ENCODE data around the gene SHC1. TPM values are rescaled to one million over a fixed set of nuclear protein-coding genes. Genes with fewer than 3 reads are reported as not detected.

SHC1 gene
- total and polyA plus RNA-seq, 2 donors = 61.2 to 110 TPM

DNA sequence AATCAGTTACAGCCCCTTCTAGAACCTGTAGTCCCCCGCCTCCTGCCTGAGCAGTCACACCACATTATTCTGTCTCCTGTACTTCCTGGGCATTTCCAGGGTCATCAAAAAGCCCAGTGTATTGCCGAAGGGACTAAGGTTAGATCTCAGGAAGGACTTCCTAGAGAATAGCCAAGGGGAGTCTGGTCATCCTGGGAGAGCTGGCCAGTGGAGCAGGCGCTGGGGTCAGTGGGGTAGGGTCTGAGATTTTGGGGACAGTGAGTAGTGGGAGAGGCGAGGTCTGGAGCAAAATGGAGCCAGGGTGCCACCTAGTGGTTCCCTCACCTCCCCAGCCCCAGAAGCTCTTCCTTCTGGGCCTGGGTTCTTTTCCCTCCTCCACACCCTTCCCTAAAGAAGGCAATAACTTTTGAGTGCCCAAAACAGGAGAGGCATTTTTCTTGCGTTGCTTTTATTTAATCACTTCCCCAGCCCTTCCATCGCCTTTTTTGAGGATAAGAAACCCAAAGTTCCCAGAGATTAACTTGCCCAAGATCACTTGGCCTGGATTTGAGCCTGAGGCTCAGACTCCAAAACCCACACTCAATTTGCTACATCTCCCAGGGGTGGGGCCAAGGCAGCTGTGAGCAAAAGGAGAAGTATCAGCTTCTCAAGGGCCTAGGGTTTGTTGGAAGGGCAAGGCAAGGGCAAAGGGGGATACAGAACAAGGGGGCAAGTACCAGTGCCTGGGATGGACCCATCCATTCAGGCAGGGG, 26.7 kb downstream of the SHC1 start:
- 41% methylated on average over 6 of the region's 6 CpGs for WGBS

GRCh38 chr1:154941333-154942013, 29.1 kb downstream of the SHC1 start:
- no peaks in the 10 kb centered on the region for H3K36me3 ChIP-seq (ENCODE audit: insufficient read depth)
- 65% methylated on average over 5 of the region's 5 CpGs for WGBS
- H3K27ac ChIP-seq (ENCODE audit: low read depth) = peak overlapping the region; percentile 60
- H3K4me1 ChIP-seq (ENCODE audit: insufficient read depth) = no peaks in the 10 kb centered on the region
- no peak overlapping the region for H3K4me3 ChIP-seq (ENCODE audit: low read depth, low read length)
- DNase-seq (ENCODE audit: extremely low spot score) = no peak

More for the DNA sequence above, 26.7 kb downstream of the SHC1 start:
- Histone ChIP-seq H3K36me3 (ENCODE audit: insufficient read depth) (no peaks in the 10 kb centered on the region), H3K4me1 (ENCODE audit: insufficient read depth) (no peaks in the 10 kb centered on the region), H3K27ac (ENCODE audit: low read depth) (no peak overlapping the region), H3K4me3 (ENCODE audit: low read depth, low read length) (no peak overlapping the region)
- DNase-seq (ENCODE audit: extremely low spot score) = no peak

- Histone ChIP-seq H3K27ac (ENCODE audit: low read depth) (peak overlapping the region; percentile 26), H3K4me3 (ENCODE audit: low read depth, low read length) (no peak overlapping the region), H3K4me1 (ENCODE audit: insufficient read depth) (no peaks in the 10 kb centered on the region), H3K36me3 (ENCODE audit: insufficient read depth) (no peaks in the 10 kb centered on the region)
- no peak for DNase-seq (ENCODE audit: extremely low spot score)
- 72% methylated on average over 8 of the region's 8 CpGs for WGBS
Observed at GRCh38 chr1:154940651-154941194, 29.8 kb downstream of the SHC1 start.

GRCh38 chr1:154940213-154940560, 30.4 kb downstream of the SHC1 start:
- no peak for DNase-seq (ENCODE audit: extremely low spot score)
- 91% methylated on average over 1 of the region's 1 CpG for whole genome bisulfite sequencing
- Histone ChIP-seq H3K4me1 (ENCODE audit: insufficient read depth) (no peaks in the 10 kb centered on the region), H3K36me3 (ENCODE audit: insufficient read depth) (no peaks in the 10 kb centered on the region), H3K4me3 (ENCODE audit: low read depth, low read length) (no peak overlapping the region), H3K27ac (ENCODE audit: low read depth) (no peak overlapping the region)

DNA sequence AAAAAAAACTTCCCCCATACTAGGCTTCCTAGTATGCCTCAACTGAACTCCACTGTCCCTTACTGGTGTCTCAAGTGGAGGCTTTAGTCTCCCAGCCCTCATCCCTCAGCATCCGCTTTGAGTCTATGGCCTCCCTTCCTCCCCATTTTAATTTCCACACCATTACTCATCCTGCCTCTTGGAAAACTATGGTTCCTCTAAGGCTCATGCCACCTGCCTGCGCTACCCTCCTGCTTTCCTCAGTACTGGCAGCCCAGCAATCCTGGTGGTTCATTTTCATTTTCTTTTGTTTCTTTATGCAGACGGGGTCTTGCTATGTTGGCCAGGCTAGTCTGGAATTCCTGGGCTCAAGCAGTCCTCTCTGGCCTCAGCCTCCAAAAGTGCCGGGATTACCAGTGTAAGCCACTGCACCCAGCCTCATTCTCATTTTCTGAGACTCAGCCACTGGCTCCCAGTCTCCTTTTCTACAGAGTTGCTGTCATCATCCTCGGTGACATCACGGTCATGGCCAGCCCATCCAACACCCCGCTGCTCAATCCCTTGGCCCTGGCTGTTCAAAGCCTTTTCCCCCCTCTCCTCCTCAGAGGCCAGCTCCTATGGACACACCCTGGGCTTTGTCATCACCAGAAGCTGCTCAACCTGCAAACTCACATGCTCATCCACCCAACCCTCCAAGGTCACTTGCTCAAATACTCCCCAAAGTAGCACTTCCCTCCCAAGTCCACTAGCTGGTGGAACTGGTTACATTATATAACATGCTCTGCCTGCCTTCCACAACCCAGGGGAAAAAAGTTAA, 31.7 kb downstream of the SHC1 start:
- DNase-seq (ENCODE audit: extremely low spot score) = no peak
- Histone ChIP-seq H3K27ac (ENCODE audit: low read depth) (peak overlapping the region; percentile 25), H3K4me1 (ENCODE audit: insufficient read depth) (no peaks in the 10 kb centered on the region), H3K36me3 (ENCODE audit: insufficient read depth) (no peaks in the 10 kb centered on the region), H3K4me3 (ENCODE audit: low read depth, low read length) (no peak overlapping the region)
- WGBS = 91% methylated on average over 7 of the region's 7 CpGs

- no peak overlapping the region for H3K4me3 ChIP-seq (ENCODE audit: low read depth, low read length)
- H3K4me1 ChIP-seq (ENCODE audit: insufficient read depth) = no peaks in the 10 kb centered on the region
- H3K27ac ChIP-seq (ENCODE audit: low read depth) = peak overlapping the region; percentile 98
- no peak for DNase-seq (ENCODE audit: extremely low spot score)
- 77% methylated on average over 8 of the region's 8 CpGs for WGBS
- H3K36me3 ChIP-seq (ENCODE audit: insufficient read depth) = no peaks in the 10 kb centered on the region
Observed at GRCh38 chr1:154937988-154938386, 32.6 kb downstream of the SHC1 start.

DNA sequence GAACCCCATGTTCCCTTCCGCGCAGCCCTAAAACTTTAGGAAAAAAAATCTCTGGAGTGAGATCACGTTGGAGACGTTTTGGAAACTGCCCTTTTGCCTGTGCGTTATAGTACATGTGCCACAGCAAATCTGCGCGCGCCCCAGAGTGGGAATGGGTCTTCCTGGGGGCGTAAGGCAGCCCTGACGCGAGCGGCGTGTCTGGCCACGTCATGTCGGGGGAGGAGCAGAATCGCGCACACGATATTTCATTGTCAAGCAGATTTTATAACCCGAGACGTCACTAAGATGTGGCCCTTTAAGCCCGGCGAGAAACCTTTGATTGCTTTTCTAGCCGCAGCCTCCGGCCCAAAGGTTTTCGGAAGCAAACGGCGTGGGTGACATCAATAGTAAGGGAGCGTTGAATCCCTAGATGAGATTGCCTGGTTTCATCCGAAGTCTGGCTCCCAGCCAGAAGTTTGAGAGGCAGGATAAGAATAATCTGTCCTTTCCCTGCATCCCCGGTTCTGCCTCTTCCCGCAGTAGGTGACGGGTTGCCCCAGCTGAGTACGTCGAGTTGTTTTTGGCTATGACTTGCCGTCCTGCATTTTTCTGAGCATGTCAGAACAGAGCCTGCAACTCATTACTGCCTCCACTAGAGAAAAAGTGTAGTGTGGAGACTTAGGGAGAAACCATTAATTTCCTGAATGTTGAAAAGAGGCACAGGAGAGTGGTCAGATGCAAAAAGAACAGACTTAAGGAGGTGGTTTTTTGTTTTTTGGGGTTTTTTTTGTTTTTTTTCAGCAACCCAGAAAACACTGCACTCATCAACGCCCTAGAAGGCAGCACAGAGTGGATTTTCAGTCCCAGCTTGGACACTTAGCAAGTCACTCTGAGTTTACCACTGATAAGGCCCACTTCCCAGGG, 33.2 kb downstream of the SHC1 start:
- Histone ChIP-seq H3K4me3 (ENCODE audit: low read depth, low read length) (peak overlapping the region; percentile 51), H3K27ac (ENCODE audit: low read depth) (peak overlapping the region; percentile 98), H3K36me3 (ENCODE audit: insufficient read depth) (no peaks in the 10 kb centered on the region), H3K4me1 (ENCODE audit: insufficient read depth) (no peaks in the 10 kb centered on the region)
- peak; percentile 91 for DNase-seq (ENCODE audit: extremely low spot score)
- WGBS = under 1% methylated on average over 36 of the region's 36 CpGs

DNA sequence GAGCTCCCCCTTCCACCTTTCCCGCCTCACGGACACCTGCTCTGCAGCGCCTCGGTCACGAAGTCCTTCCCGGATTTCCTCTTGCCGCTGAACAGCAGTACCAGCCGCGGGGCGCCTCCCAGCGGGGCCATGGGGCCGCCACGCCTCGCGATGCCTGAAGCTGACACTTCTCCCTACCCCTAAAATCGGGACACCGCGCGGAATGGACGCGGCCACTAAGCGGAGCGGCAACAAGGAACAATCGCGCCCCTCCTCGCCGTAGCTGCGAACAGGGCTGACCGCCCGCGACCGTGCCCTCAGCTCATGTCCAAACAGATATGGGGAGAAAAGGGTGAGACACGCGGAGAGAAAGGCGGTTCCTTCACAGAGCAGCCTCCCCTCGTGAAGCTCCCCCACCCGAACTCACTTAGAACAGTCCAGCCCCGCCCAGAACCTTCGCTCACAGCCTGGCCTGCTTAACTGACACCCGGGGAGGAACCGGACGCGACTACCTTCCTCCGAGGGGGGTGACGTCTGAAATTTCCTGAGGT, 33.9 kb downstream of the SHC1 start, which contains the start of gene PMVK:
PMVK (minus strand) TSS at position 165 of the 530 bp plus-strand sequence; CDS start at position 131, 34 bp downstream.
- H3K36me3 ChIP-seq (ENCODE audit: insufficient read depth) = no peaks in the 10 kb centered on the region
- peak; percentile 94 for DNase-seq (ENCODE audit: extremely low spot score)
- H3K4me3 ChIP-seq (ENCODE audit: low read depth, low read length) = peak within 1 kb of the TSS; percentile 51
- no peaks in the 10 kb centered on the region for H3K4me1 ChIP-seq (ENCODE audit: insufficient read depth)
- H3K27ac ChIP-seq (ENCODE audit: low read depth) = peak within 1 kb of the TSS; percentile 98
- WGBS = under 1% methylated on average over 45 of the region's 45 CpGs

GRCh38 chr1:154935749-154936554, 34.6 kb downstream of the SHC1 start:
- peak overlapping the region; percentile 51 for H3K4me3 ChIP-seq (ENCODE audit: low read depth, low read length)
- peak overlapping the region; percentile 96 for H3K27ac ChIP-seq (ENCODE audit: low read depth)
- H3K36me3 ChIP-seq (ENCODE audit: insufficient read depth) = no peaks in the 10 kb centered on the region
- 36% methylated on average over 27 of the region's 27 CpGs for WGBS
- no peak for DNase-seq (ENCODE audit: extremely low spot score)
- no peaks in the 10 kb centered on the region for H3K4me1 ChIP-seq (ENCODE audit: insufficient read depth)

- WGBS = 93% methylated on average over 5 of the region's 5 CpGs
- H3K4me1 ChIP-seq (ENCODE audit: insufficient read depth) = no peaks in the 10 kb centered on the region
- no peak for DNase-seq (ENCODE audit: extremely low spot score)
Observed at GRCh38 chr1:154934358-154934948, 36.1 kb downstream of the SHC1 start.

DNA sequence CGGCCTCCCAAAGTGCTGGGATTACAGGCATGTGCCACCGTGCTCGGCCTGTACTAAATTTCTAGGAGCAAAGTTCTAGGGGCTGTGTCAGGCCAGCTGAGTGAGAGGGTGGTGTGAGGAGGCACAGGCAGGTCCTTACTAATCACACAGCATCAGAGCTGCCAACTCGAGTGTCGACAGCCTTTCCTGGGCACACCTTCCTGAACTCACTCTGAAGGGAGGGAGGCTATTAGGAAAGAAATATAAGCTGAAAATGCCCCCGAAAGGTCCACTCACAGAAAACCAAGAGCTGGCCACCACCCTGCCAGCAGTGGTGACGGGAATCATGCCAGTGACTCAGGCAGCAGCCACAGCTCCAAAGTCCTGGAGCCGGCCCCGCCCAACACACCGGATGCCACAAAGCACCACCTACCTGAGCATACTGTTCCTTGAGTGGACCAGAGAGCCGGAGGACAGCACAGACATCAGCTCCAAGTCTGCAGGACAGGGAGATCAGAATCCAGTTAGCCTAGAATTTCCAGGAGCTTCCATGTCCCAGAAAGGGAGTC, 38.5 kb downstream of the SHC1 start:
- WGBS = 88% methylated on average over 11 of the region's 11 CpGs
- DNase-seq (ENCODE audit: extremely low spot score) = no peak
- Histone ChIP-seq H3K27ac (ENCODE audit: low read depth) (peak overlapping the region; percentile 58), H3K4me1 (ENCODE audit: insufficient read depth) (no peaks in the 10 kb centered on the region), H3K36me3 (ENCODE audit: insufficient read depth) (no peaks in the 10 kb centered on the region), H3K4me3 (ENCODE audit: low read depth, low read length) (no peak overlapping the region)

More at GRCh38 chr1:154934358-154934948, 36.1 kb downstream of the SHC1 start:
- Histone ChIP-seq H3K4me3 (ENCODE audit: low read depth, low read length) (no peak overlapping the region), H3K27ac (ENCODE audit: low read depth) (no peak overlapping the region), H3K36me3 (ENCODE audit: insufficient read depth) (no peaks in the 10 kb centered on the region)
